ENCODE measurements around the gene TRPV4. TPM values are rescaled to one million over a fixed set of nuclear protein-coding genes. Genes with fewer than 3 reads are reported as not detected.
A peak's percentile ranks its signal among the peaks of the same experiment; 100 is the strongest.

The TRPV4 gene
- total RNA-seq, 1 donor from 2014 or later: 4.2 TPM

GRCh38 chr12:109739747-109740693, 93.2 kb downstream of the TRPV4 start:
- DNase-seq: no peak

GRCh38 chr12:109738878-109739665, 94.1 kb downstream of the TRPV4 start:
- DNase-seq: no peak

- DNase-seq: no peak
Observed at GRCh38 chr12:109738209-109738608, 95.0 kb downstream of the TRPV4 start.

- DNase-seq: no peak
Observed at GRCh38 chr12:109737631-109738030, 95.6 kb downstream of the TRPV4 start.

- no peak for DNase-seq
Observed at GRCh38 chr12:109737126-109737525, 96.1 kb downstream of the TRPV4 start.

- peak; percentile 43 for DNase-seq
Observed at GRCh38 chr12:109736552-109737108, 96.6 kb downstream of the TRPV4 start.

GRCh38 chr12:109735825-109736551, 97.2 kb downstream of the TRPV4 start:
- DNase-seq: no peak

GRCh38 chr12:109735051-109735521, 98.1 kb downstream of the TRPV4 start:
- DNase-seq: no peak

GRCh38 chr12:109734219-109735000, 98.8 kb downstream of the TRPV4 start:
- DNase-seq: no peak

Small RNA genes within 50 kb of the gene (small RNA-seq; reads per million reads assigned to genes)
- gene MIR4497 (ENCODE audit: low replicate concordance): not detected
- not detected for gene RN7SL441P (ENCODE audit: low replicate concordance)

Other genes with a start within 250 kb of the TRPV4 start
- 1.4 TPM for gene FAM222A, start 119.6 kb downstream of the TRPV4 start, total RNA-seq
- gene GLTP, start 47.1 kb upstream of the TRPV4 start, total RNA-seq: 82.9 TPM
- gene TCHP, start 66.9 kb upstream of the TRPV4 start, total RNA-seq: 11.2 TPM
- 30.4 TPM for gene GIT2, start 163.0 kb upstream of the TRPV4 start, total RNA-seq
- 43.0 TPM for gene ANKRD13A, start 166.0 kb upstream of the TRPV4 start, total RNA-seq
- 13.1 TPM for gene C12orf76, start 215.1 kb upstream of the TRPV4 start, total RNA-seq